OCI-LY7 (cell line): Measurements from ENCODE around the gene NR5A1.

Experiments
- EZH2phosphoT487 ChIP-seq: fragments of 200-600 bp; sonication (generic); IDR thresholded peaks from 2 replicates; pipeline ENCODE4 v1.6.1; 2018; ENCODE audit warnings: low read depth, borderline replicate concordance, mild to moderate bottlenecking, mixed run types, antibody characterized with exemption, low read length, moderate library complexity, mixed read lengths
- TF ChIP-seq, protein P1 (sequence below): fragments of 200-600 bp; sonication (generic); conservative IDR thresholded peaks from 2 replicates; pipeline ENCODE4 v1.5.1; 2014; ENCODE audit warnings: mild to moderate bottlenecking, antibody characterized with exemption, low read length, moderate library complexity, mixed read lengths

DNA sequence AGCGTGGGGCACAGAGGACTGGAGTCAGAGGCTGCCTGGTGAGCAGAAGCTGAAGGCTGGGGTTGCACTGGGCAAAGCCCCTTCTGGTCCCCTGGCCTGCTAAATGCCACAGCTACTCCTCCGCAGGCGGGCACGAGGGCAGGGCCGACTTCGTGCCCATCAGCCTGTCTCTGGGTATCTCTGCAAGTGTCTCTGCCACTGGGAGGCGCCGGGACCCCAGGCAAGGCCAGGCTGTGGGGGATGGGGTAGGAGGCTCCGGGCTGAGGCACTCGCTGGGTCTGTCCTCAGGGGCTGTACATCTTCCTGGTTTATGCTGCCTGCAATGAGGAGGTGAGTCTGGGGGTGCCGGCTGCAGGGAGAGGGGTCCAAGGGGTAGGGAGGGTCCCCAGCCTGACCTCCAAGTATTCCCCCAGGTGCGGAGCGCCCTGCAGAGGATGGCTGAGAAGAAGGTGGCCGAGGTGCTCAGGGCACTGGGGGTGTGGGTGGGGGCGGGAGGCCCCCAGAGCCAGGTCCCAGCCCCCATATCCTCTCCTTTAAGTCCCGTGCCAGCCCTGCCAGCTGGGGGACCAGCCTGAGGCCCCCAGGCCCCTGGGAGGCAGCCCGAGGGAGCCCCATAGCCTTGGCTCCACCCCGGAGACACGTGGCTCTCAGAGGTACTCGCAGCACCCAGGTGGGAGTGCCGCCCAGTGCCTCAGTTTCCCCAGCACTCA, 31.9 kb downstream of the NR5A1 start:
- TF ChIP-seq, protein P1, sequence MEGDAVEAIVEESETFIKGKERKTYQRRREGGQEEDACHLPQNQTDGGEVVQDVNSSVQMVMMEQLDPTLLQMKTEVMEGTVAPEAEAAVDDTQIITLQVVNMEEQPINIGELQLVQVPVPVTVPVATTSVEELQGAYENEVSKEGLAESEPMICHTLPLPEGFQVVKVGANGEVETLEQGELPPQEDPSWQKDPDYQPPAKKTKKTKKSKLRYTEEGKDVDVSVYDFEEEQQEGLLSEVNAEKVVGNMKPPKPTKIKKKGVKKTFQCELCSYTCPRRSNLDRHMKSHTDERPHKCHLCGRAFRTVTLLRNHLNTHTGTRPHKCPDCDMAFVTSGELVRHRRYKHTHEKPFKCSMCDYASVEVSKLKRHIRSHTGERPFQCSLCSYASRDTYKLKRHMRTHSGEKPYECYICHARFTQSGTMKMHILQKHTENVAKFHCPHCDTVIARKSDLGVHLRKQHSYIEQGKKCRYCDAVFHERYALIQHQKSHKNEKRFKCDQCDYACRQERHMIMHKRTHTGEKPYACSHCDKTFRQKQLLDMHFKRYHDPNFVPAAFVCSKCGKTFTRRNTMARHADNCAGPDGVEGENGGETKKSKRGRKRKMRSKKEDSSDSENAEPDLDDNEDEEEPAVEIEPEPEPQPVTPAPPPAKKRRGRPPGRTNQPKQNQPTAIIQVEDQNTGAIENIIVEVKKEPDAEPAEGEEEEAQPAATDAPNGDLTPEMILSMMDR, result peak; percentile 39; the same call in 1 of the 2 replicates
- TF ChIP-seq EZH2phosphoT487, result no peak
